ENCODE measurements around the gene SPECC1.
"Not testable (repeated sequence)": the region's sequence is repeated elsewhere in the genome, so short reads cannot be mapped to it uniquely, and the experiment has no call there.

GRCh38 chr17:20363846-20364245 is 354.7 kb downstream of the SPECC1 start:
- not testable (repeated sequence) for TF ChIP-seq CTCF, POLR2AphosphoS5, EP300, POLR2A (IDR thresholded peaks at IDR 0.05)

Measured in gastroesophageal sphincter (tissue), 3 donors.